NB4 (cell line): ENCODE results near the gene AGPAT2.

Experiments
- POLR2A ChIP-seq: IDR thresholded peaks from 2 replicates; pipeline ENCODE4 v1.6.1; 2011; ENCODE audit warnings: mild to moderate bottlenecking; ENCODE audit not compliant: insufficient read length; ENCODE audit errors: extremely low read depth
- TF ChIP-seq, protein P1 (sequence below): IDR thresholded peaks from one replicate; pipeline ENCODE4 v1.5.1; 2012; ENCODE audit warnings: low read depth, low read length
- TF ChIP-seq, protein P2 (sequence below): IDR thresholded peaks from 2 replicates; pipeline ENCODE4 v1.6.1; 2011; ENCODE audit warnings: low read depth, low read length

GRCh38 chr9:136700959-136701667, 13.9 kb upstream of the AGPAT2 start:
- TF ChIP-seq, protein P1, sequence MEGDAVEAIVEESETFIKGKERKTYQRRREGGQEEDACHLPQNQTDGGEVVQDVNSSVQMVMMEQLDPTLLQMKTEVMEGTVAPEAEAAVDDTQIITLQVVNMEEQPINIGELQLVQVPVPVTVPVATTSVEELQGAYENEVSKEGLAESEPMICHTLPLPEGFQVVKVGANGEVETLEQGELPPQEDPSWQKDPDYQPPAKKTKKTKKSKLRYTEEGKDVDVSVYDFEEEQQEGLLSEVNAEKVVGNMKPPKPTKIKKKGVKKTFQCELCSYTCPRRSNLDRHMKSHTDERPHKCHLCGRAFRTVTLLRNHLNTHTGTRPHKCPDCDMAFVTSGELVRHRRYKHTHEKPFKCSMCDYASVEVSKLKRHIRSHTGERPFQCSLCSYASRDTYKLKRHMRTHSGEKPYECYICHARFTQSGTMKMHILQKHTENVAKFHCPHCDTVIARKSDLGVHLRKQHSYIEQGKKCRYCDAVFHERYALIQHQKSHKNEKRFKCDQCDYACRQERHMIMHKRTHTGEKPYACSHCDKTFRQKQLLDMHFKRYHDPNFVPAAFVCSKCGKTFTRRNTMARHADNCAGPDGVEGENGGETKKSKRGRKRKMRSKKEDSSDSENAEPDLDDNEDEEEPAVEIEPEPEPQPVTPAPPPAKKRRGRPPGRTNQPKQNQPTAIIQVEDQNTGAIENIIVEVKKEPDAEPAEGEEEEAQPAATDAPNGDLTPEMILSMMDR, result no peak
- TF ChIP-seq POLR2A, result no peak
- TF ChIP-seq, protein P2, sequence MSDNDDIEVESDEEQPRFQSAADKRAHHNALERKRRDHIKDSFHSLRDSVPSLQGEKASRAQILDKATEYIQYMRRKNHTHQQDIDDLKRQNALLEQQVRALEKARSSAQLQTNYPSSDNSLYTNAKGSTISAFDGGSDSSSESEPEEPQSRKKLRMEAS, result no peak
